Hematopoietic multipotent progenitor cell (in vitro differentiated cells): ENCODE results near the gene HCFC1R1. TPM values are rescaled to one million over a fixed set of nuclear protein-coding genes. Genes with fewer than 3 reads are reported as not detected.
A peak's percentile ranks its signal among the peaks of the same experiment; 100 is the strongest.

Source experiments
- DNase-seq, 3 donors: peaks; one replicate each; pipeline ENCODE4 v3.0.0-alpha.2; 2011 to 2015; ENCODE audit warnings: low read depth in 2 of 3, low spot score in 2 of 3
- total RNA-seq: library from RNA; depleted of rRNA; stranded (reverse); fragments of >200 nt; gene quantifications from one replicate; pipeline ENCODE4 v1.2.3, GENCODE V29; 2012

The HCFC1R1 gene
- total RNA-seq, 1 donor, result 17.8 TPM

DNA sequence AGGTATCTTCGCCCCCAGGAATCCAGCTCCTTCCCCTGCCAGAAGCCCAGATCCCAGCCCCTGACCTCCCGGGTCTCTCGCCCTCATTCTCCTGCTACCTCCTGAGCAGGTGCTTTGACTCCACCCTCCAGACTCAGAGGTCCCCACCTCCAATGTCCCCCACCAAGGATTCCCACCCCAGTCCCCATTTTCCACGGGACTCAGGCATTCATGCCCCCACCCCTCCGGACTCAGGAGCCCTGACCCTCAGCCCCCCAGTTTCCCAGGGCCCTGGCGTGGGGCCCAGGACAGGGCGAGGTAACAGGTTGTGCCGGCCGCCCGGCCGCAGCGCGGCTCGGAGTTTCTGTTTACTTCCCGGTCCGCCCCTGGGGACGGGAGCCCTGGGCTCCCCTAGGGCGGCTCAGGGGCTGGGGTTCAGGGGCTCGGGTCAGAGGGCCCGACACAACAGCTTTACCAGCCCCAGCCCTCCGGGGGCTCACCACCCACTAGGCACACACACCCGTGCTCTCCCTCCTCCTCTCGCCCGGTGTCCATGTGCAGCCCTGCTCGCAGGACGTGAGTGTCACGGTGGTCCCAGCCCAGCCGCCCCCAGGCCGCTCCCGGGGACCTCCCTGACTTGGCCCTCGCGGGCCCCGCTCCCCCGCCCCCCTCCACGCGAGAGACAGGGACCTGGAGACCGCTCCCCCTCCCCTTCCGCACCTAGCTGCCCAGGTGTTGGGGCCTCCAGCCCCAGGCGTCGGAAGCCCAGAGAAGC lies 12.4 kb upstream of the HCFC1R1 start:
- DNase-seq, result no peak

- no peak for DNase-seq
These were observed 11.7 kb upstream of the HCFC1R1 start for GRCh38 chr16:3035289-3035971.

GRCh38 chr16:3032624-3033023 lies 8.9 kb upstream of the HCFC1R1 start:
- DNase-seq, result no peak

- DNase-seq, result no peak
These were observed 6.8 kb upstream of the HCFC1R1 start for GRCh38 chr16:3030222-3031212.

DNA sequence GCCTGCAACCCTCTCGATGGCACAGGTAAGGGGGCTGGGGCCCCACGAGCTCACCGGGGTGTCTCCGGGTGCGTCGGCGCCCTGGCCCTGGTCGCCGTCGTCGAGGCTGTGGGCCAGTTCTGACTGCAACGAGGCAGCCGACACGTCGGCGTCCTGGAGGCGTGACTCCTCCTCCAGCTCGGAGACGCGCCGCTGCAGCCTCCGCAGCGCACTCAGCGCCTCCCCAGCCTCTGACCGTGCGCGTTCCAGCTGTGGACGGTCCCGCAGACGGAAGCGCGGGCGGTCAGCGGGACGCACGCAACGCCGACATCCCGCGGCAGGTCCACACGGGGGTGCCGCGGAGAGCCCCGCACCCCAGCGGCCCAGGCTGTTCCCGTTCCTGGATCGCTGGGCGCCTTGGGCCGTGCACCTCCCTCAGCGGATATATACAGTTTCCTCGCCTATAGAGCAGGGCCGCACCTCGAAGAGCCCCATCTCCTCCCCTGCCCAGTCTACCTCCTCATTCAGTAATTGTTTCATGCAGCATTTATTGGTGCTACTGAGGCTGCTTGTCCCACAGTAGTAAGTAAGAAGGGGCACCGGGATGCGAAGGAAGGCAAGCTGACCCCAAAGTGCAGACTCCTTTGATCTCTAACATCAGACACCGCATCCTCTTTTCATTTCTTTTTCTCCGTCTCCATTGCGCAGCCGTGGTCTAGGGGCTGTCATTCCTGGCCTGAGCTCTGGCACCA lies 5.9 kb upstream of the HCFC1R1 start:
- no peak for DNase-seq

- no peak for DNase-seq
These were observed 5.1 kb upstream of the HCFC1R1 start for GRCh38 chr16:3028716-3029319.

DNA sequence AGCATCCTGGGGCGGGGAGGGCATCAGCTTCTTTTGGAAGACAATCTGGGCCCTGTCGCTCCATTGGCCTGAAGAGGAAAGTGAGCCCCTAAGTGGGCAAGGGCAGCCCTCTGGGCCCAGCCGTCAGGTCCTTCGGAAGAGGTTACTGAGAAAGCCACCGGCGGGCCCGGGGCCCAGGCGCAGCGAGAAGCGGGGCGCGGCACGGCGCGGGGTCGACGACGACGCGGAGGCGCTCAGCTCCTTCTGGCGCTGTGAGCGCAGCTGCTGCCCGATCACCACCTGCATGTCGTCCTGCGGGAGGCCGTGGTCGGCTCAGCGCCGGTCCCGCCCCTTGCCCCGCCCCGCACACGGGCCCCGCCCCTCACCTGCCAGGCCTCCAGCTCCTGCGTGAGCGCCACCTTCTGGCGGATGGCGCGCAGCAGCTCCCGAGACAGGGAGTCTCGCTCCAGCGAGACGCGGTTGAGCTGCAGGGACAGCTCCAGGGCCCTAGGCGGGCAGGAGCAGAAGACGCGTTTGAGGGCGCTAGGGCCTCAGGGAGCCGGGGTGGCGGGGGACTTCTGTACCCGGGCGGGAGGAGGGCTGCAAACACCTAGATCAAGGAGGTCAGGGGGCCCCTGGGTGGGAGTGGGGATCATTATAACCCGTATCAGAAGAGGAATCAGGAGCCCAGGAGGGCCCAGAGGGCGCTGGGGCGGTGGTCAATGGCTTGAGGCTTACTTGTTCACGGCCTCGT lies 4.4 kb upstream of the HCFC1R1 start:
- DNase-seq, result peak; percentile 84 to 89 (median 86)

DNA sequence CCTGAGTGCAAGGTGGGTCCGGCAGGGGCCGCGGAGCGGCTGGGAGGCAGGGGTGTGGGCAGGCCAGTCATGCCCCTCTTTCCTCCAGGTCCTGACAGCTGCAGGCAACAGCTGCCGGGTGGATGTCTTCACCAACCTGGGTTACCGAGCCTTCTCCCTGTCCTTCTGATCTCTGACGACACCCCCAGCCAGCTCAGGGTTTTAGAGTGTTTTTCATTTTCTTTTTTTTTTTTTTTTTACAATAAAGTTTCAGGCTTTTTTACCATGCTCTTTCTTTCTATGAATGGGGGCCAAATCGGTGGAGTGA lies 3.7 kb upstream of the HCFC1R1 start:
- DNase-seq, result no peak

GRCh38 chr16:3026609-3027488 lies 3.1 kb upstream of the HCFC1R1 start:
- no peak for DNase-seq

- DNase-seq, result no peak
These were observed 2.2 kb upstream of the HCFC1R1 start for GRCh38 chr16:3026003-3026378.

DNA sequence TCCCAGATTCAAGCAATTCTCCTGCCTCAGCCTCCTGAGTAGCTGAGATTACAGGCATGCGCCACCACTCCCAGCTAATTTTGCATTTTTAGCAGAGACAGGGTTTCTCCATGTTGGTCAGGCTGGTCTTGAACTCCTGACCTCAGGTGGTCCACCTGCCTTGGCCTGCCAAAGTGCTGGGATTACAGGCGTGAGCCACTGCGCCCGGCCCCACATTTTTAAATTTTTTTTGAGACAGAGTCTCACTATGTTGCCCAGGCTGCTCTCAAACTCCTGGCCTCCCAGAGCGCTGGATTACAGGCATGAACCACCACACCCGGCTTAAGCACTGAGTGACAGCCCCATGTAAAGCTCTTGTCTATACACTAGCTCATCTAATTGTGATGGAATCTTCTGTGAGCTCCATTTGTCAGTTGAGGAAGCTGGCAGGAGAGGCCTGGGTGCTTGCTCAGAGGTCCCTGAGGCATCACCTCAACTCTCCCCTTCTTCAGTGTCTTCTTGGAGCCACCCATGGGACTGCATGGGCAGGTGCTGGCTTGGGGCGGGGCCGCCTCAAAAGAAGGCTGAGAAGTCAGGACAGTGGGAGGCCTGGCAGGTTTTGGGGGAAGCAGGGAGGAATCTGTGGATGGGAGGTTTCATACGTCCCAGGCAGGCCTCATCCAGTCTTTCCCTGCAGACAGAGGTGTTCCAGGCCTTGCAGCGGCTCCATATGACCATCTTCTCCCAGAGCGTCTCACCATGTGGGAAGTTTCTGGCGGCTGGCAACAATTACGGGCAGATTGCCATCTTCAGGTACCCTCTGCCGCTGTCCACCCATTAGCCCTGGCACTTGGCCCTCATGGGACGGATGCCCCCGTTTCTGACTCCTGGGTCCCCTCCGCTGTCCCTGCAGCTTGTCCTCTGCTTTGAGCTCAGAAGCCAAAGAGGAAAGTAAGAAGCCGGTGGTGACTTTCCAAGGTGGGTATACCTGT lies 1.6 kb upstream of the HCFC1R1 start:
- no peak for DNase-seq

- no peak for DNase-seq
These were observed 400 bp downstream of the HCFC1R1 start for GRCh38 chr16:3023415-3023668.

GRCh38 chr16:3022684-3023414 lies 893 bp downstream of the HCFC1R1 start:
- no peak for DNase-seq

DNA sequence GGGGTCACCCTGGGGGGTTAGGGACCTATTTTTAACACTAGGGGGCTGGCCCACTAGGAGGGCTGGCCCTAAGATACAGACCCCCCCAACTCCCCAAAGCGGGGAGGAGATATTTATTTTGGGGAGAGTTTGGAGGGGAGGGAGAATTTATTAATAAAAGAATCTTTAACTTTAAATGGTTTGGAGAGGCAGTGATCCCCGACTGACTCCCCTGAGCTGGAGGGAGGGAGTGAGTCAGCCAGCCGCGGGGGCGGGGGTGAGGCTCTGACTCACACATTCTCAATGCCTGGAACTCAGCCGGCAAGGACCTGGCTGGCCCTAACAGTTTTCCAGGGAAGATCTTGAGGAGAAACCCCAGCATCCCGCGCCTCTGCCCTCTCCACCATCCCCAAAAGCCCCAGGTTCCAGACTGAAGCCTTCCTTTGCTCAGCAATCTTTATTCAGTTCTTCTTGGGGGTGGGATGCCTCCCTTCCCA lies 1.5 kb downstream of the HCFC1R1 start:
- peak in 2 of 3 donors; percentile 77 to 79 for DNase-seq

- peak in 2 of 3 donors; percentile 69 to 73 for DNase-seq
These were observed 2.1 kb downstream of the HCFC1R1 start for GRCh38 chr16:3021449-3022207.
